GM12878 (cell line): ENCODE results near the gene TXNDC12. TPM values are rescaled to one million over a fixed set of nuclear protein-coding genes. Genes with fewer than 3 reads are reported as not detected.

Source experiments
- ATAC-seq: fragments of 200-7000 bp; cut with Tn5 transposase; 3 replicates; pipeline ENCODE4 v1.9.1; 2020; ENCODE audit warnings: mild to moderate bottlenecking, moderate library complexity
- BruUV-seq: library from RNA; stranded (reverse); fragments of 400-500 nt; replicated peaks from 2 replicates; lab custom pipeline; 2021; lab: Mats Ljungman, UMichigan
- CTCF ChIA-PET: fragments of 300-600 bp; sonication (Branson Sonifier 250); formaldehyde crosslinking; extraction: SDS; loops from one replicate; lab custom pipeline; 2021; ENCODE audit warnings: inconsistent platforms; lab: Yijun Ruan, JAX
- POLR2A ChIA-PET: fragments of 350-600 bp; formaldehyde crosslinking; extraction: SDS; loops from one replicate; lab custom pipeline; 2021; ENCODE audit warnings: inconsistent platforms; lab: Charles Lee
- RAD21 ChIA-PET: fragments of 300-600 bp; sonication (Branson Sonifier 250); formaldehyde crosslinking; loops from one replicate; lab custom pipeline; 2023; ENCODE audit warnings: antibody characterized with exemption; ENCODE audit not compliant: unreplicated experiment; lab: Charles Lee
- SMC1A ChIA-PET: fragments of 300-600 bp; sonication (Branson Sonifier 250); formaldehyde crosslinking; loops from one replicate; lab custom pipeline; 2023; ENCODE audit not compliant: unreplicated experiment, uncharacterized antibody; lab: Charles Lee
- DNase-seq: peaks from one replicate; pipeline ENCODE4 v3.0.0-alpha.2; 2011; ENCODE audit warnings: low read depth, low spot score
- FAIRE-seq: peaks from 3 replicates; lab custom pipeline; 2011; peaks lifted over from hg19 to GRCh38; lab: Jason Lieb, UNC
- H2AFZ ChIP-seq: 2 replicates; pipeline ENCODE4 v1.6.0; 2011; ENCODE audit warnings: low read depth, low read length, control low read depth; ENCODE audit not compliant: control insufficient read depth
- H3K27ac ChIP-seq: 2 replicates; pipeline ENCODE4 v1.5.1; 2011; ENCODE audit warnings: control low read depth; ENCODE audit not compliant: control insufficient read depth, insufficient read depth
- H3K27me3 ChIP-seq, 2 experiments: replicated peaks in 1 of 2; 2 replicates each; pipeline versions ENCODE4 v1.6.0 to v1.6.1; 2011; ENCODE audit warnings: low read length in 1 of 2; ENCODE audit not compliant: control insufficient read depth in 2 of 2, insufficient read depth in 2 of 2
- H3K36me3 ChIP-seq, 2 experiments: 2 replicates each; pipeline ENCODE4 v1.5.1; 2011; ENCODE audit warnings: low read length in 1 of 2; ENCODE audit not compliant: control insufficient read depth in 2 of 2, insufficient read depth in 2 of 2
- H3K4me1 ChIP-seq: 2 replicates; pipeline ENCODE4 v1.6.1; 2011; ENCODE audit warnings: mild to moderate bottlenecking, low read length, moderate library complexity, mixed read lengths; ENCODE audit not compliant: control insufficient read depth, insufficient read depth
- H3K4me2 ChIP-seq: 2 replicates; pipeline ENCODE4 v1.6.0; 2011; ENCODE audit warnings: control low read depth; ENCODE audit not compliant: control insufficient read depth, insufficient read depth
- H3K4me3 ChIP-seq: fragments of 200-600 bp; sonication (generic); 2 replicates; pipeline ENCODE4 v1.5.1; 2016
- H3K79me2 ChIP-seq: 2 replicates; pipeline ENCODE4 v1.6.0; 2011; ENCODE audit warnings: low read length; ENCODE audit not compliant: control insufficient read depth, insufficient read depth
- H3K9ac ChIP-seq: 2 replicates; pipeline ENCODE4 v1.8.0; 2011; ENCODE audit warnings: low read length, control low read depth, mixed read lengths; ENCODE audit not compliant: control insufficient read depth, insufficient read depth
- H3K9me3 ChIP-seq: replicated peaks from 3 replicates; pipeline ENCODE4 v1.5.1; 2011; ENCODE audit warnings: mild to moderate bottlenecking, low read length; ENCODE audit not compliant: control insufficient read depth, insufficient read depth
- H4K20me1 ChIP-seq: 2 replicates; pipeline ENCODE4 v1.6.0; 2011; ENCODE audit not compliant: control insufficient read depth, insufficient read depth
- CEBPB ChIP-seq, 2 experiments: fragments of 150-350 bp in 1 of 2; IDR thresholded peaks; 2 replicates each; pipeline ENCODE4 v1.6.1; 2012 to 2014; ENCODE audit warnings: low read depth in 2 of 2, low read length in 2 of 2, borderline replicate concordance in 1 of 2, inconsistent platforms in 1 of 2
- CHD2 ChIP-seq: IDR thresholded peaks from 2 replicates; pipeline ENCODE4 v1.6.1; 2011; ENCODE audit warnings: low read depth, low read length, improper control_type of control experiment, borderline replicate concordance
- CREB1 ChIP-seq: IDR thresholded peaks from 2 replicates; pipeline ENCODE4 v1.6.1; 2012; ENCODE audit warnings: low read depth, mild to moderate bottlenecking, inconsistent platforms
- DPF2 ChIP-seq: fragments of 450-650 bp; IDR thresholded peaks from 2 replicates; pipeline ENCODE4 v1.6.1; 2017; ENCODE audit warnings: mild to moderate bottlenecking
- E2F4 ChIP-seq: IDR thresholded peaks from 2 replicates; pipeline ENCODE4 v1.6.1; 2012; ENCODE audit warnings: low read depth, low read length, improper control_type of control experiment
- FOXK2 ChIP-seq: fragments of 450-650 bp; IDR thresholded peaks from 2 replicates; pipeline ENCODE4 v1.6.1; 2017; ENCODE audit warnings: mild to moderate bottlenecking, moderate library complexity
- JUND ChIP-seq: IDR thresholded peaks from 2 replicates; pipeline ENCODE4 v1.6.1; 2012; ENCODE audit warnings: low read depth, mild to moderate bottlenecking, low read length, improper control_type of control experiment, moderate library complexity
- KLF5 ChIP-seq: fragments of 450-650 bp; IDR thresholded peaks from 2 replicates; pipeline ENCODE4 v1.6.1; 2014; ENCODE audit warnings: mild to moderate bottlenecking; ENCODE audit not compliant: partially characterized antibody
- MTA2 ChIP-seq: fragments of 450-650 bp; IDR thresholded peaks from 2 replicates; pipeline ENCODE4 v1.6.1; 2016; ENCODE audit warnings: low read depth, mild to moderate bottlenecking, moderate library complexity
- MTA3 ChIP-seq: IDR thresholded peaks from 2 replicates; pipeline ENCODE4 v1.6.1; 2012; ENCODE audit warnings: low read length, inconsistent platforms, borderline replicate concordance
- NFIC ChIP-seq: IDR thresholded peaks from 2 replicates; pipeline ENCODE4 v1.6.1; 2012; ENCODE audit warnings: low read depth, mild to moderate bottlenecking, inconsistent platforms, low read length, moderate library complexity
- PAX5 ChIP-seq: IDR thresholded peaks from 2 replicates; pipeline ENCODE4 v1.6.1; 2011; ENCODE audit warnings: low read depth, low read length, borderline replicate concordance
- PML ChIP-seq: IDR thresholded peaks from 2 replicates; pipeline ENCODE4 v1.6.1; 2012; ENCODE audit warnings: low read length, inconsistent platforms
- RFX5 ChIP-seq: IDR thresholded peaks from 2 replicates; pipeline ENCODE4 v1.6.1; 2011; ENCODE audit warnings: low read depth, low read length, improper control_type of control experiment
- SKIL ChIP-seq: fragments of 450-650 bp; IDR thresholded peaks from 2 replicates; pipeline ENCODE4 v1.6.1; 2017; ENCODE audit warnings: mild to moderate bottlenecking, low read depth, inconsistent platforms; ENCODE audit not compliant: poor library complexity, severe bottlenecking
- SMAD1 ChIP-seq: fragments of 450-650 bp; IDR thresholded peaks from 2 replicates; pipeline ENCODE4 v1.6.1; 2018; ENCODE audit warnings: mild to moderate bottlenecking, low read depth; ENCODE audit not compliant: partially characterized antibody
- SMAD5 ChIP-seq: IDR thresholded peaks from 2 replicates; pipeline ENCODE4 v1.6.1; 2016; ENCODE audit warnings: antibody characterized with exemption, low read depth
- TARDBP ChIP-seq: IDR thresholded peaks from 2 replicates; pipeline ENCODE4 v1.6.1; 2016; ENCODE audit warnings: borderline replicate concordance
- YY1 ChIP-seq: IDR thresholded peaks from 2 replicates; pipeline ENCODE4 v1.6.1; 2011; ENCODE audit warnings: low read depth, mild to moderate bottlenecking, low read length
- WGBS: methylation state at CpG from one replicate; pipeline ENCODE4 v1.1.6; 2016; ENCODE audit warnings: low lambda C conversion rate; ENCODE audit not compliant: insufficient replicate concordance, insufficient coverage; ENCODE audit errors: missing lambda C conversion rate; 5-methylcytosine and 5-hydroxymethylcytosine counted together
- in situ Hi-C: fragments of 300-500 bp; cut with MboI; formaldehyde crosslinking; loops from 9 replicates; pipeline ENCODE4 v1.14.3; 2018; ENCODE audit warnings: mixed read lengths
- intact Hi-C: fragments of 100-400 bp; cut with micrococcal nuclease; formaldehyde crosslinking; loops from one replicate; pipeline ENCODE4 v1.14.2; 2022; ENCODE audit not compliant: unreplicated experiment
- polyA plus RNA-seq, 11 experiments: library from polyadenylated mRNA; depleted of rRNA in 4 of 11; unstranded in 6 of 11; stranded (reverse) in 5 of 11; fragments of >200 nt; fragmentation: Nextera tagmentation in 4 of 11; fragmentation: Illumina TruSeq in 1 of 11; extraction: Ambion mirVana in 4 of 11; extraction: Trizol in 1 of 11; gene quantifications; 1 replicate in 1 of 11; 2 replicates in 10 of 11; pipeline versions ENCODE4 v1.2.1 to v1.2.3, GENCODE V29; 2011 to 2016; ENCODE audit warnings: inconsistent platforms in 2 of 11, missing spikeins in 2 of 11, low read depth in 1 of 11
- total RNA-seq, 4 experiments: library from RNA; depleted of rRNA in 3 of 4; stranded (reverse); fragments of >200 nt in 3 of 4; fragmentation: Illumina TruSeq in 1 of 4; extraction: Trizol in 1 of 4; gene quantifications; 2 replicates each; pipeline versions ENCODE4 v1.2.1 to v1.2.3, GENCODE V29; 2013 to 2021

Gene TXNDC12
- total and polyA plus RNA-seq, 10 of the 15 experiments (the other 5 are each of a cell fraction or from before 2014, with no cell fraction given) = 6.7 to 41.7 (median 17.7) TPM

GRCh38 chr1:51998701-51999100 lies 56.3 kb downstream of the TXNDC12 start:
- Histone ChIP-seq H3K36me3 (no peaks in the 10 kb centered on the region), H3K4me3 (no peak overlapping the region), H3K4me1 (no peaks in the 10 kb centered on the region), H3K27ac (no peak overlapping the region), H3K79me2 (no peaks in the 10 kb centered on the region), H3K9me3 (no peaks in the 10 kb centered on the region), H4K20me1 (no peaks in the 10 kb centered on the region), H2AFZ (no peak overlapping the region), H3K9ac (no peak overlapping the region), H3K27me3 (no peaks in the 10 kb centered on the region), H3K4me2 (no peak overlapping the region)
- WGBS = 22% methylated on average over 1 of the region's 1 CpG
- BruUV-seq = no TSS peak
- RAD21 ChIA-PET = interaction anchor here (1.0 to 7.2 kb wide), 4 partner anchors 12 to 101 kb away, joined by 3 to 96 read pairs (median 15); no protein-coding TSS in a partner anchor
- DNase-seq (no peak), ATAC-seq (no peak), FAIRE-seq (no peak)
- SMC1A ChIA-PET = interaction anchor here (0.6 to 7.4 kb wide), 6 partner anchors 18 to 101 kb away, joined by 3 to 99 read pairs (median 5); no protein-coding TSS in a partner anchor
- CTCF ChIA-PET = interaction anchor here (1.0 to 12.2 kb wide), 3 partner anchors 12 to 100 kb away, joined by 3 to 177 read pairs (median 19); no protein-coding TSS in a partner anchor
- POLR2A ChIA-PET = no interaction called here
- intact Hi-C loops = no loop called here
- in situ Hi-C loops = loop anchor here (5.0 kb wide), 1 partner anchor 96 kb away; no protein-coding TSS in a partner anchor
- TF ChIP-seq KLF5 (no peak), SKIL (no peak), NFIC (no peak), YY1 (no peak), DPF2 (no peak), PAX5 (no peak), PML (no peak), JUND (no peak), RFX5 (no peak), CREB1 (no peak), CHD2 (no peak), E2F4 (no peak), FOXK2 (no peak), MTA2 (no peak), TARDBP (no peak), SMAD5 (no peak), CEBPB (IDR thresholded peaks at IDR 0.05; ENCODE audit: borderline replicate concordance in 1 of 2, low read depth in 2 of 2, low read length in 2 of 2) (no peak), MTA3 (no peak), SMAD1 (no peak)
